ENCODE results near the gene PTGFRN. TPM values are rescaled to one million over a fixed set of nuclear protein-coding genes. Genes with fewer than 3 reads are reported as not detected.

Gene PTGFRN
- total RNA-seq, 1 experiment from 2014 or later, result 60.6 TPM

DNA sequence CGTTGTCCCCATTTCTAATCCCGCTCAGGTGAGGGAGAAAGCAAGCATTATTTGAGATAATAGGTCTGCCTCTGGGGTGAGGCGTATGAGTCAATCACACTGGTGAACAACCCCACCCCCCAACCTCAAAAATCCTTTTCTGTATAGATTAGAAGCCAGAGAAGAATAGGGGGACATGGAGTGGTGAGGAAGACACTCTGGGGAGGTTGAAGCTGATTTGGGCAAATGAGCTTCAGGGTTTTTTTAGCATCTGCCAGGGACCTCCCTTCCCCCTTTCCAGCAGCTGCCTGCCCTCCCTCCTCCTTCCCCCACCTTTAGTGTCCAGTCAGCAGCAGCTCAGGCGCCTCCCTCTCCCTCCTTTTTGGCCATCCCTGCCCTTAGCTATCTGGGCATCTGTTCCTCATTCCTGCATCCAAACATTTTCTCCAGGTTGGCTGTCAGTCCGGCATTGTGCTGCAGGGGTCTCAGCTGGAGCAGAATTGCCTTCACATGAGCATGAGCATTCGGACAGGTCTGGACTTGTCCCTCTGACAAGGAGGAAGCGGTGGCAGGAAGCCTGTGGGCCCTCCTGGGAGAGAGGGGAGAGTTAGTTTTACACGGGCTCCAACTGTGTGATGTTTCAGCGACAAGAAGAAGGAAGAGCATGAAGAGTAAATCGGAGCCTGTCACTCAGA is 30.8 kb upstream of the PTGFRN start:
- no peaks in the 10 kb centered on the region for H3K36me3 ChIP-seq (ENCODE audit: control insufficient read depth in 1 of 2, insufficient read depth in 2 of 2, low read length in 2 of 2)
- BruUV-seq (replicated peaks), result no TSS peak
- H3K4me1 ChIP-seq (ENCODE audit: control insufficient read depth in 1 of 2, insufficient read depth in 2 of 2, low read length in 2 of 2), result peaks cover 19 to 23% of the 10 kb centered on the region in 2 experiments
- ChIA-PET CTCF (interaction anchor here (1.6 kb wide), 1 partner anchor 61 kb away, joined by 5 read pairs; no protein-coding TSS in a partner anchor), POLR2A (no interaction called here), RAD21 (ENCODE audit: low non-redundant PET in 1 of 2, low total read pairs in 2 of 2, uncharacterized antibody in 2 of 2, unreplicated experiment in 2 of 2) (interaction anchor here (0.6 to 0.9 kb wide), 2 partner anchors 142 to 342 kb away, joined by 3 read pairs; no protein-coding TSS in a partner anchor)
- no peaks in the 10 kb centered on the region for H3K9me3 ChIP-seq (ENCODE audit: control insufficient read depth in 1 of 2, insufficient read depth in 1 of 2, low read depth in 1 of 2, low read length in 2 of 2)
- H3K9me2 ChIP-seq (ENCODE audit: insufficient read depth), result no peaks in the 10 kb centered on the region
- DNase-seq (ENCODE audit: low read depth, low spot score) (peak; percentile 18), ATAC-seq (peak; percentile 72)
- peak overlapping the region; percentile 20 for H3K9ac ChIP-seq (ENCODE audit: low read length)
- H4K20me1 ChIP-seq (ENCODE audit: insufficient read depth), result no peaks in the 10 kb centered on the region
- peak overlapping the region; percentile 55 for H3K27ac ChIP-seq (ENCODE audit: low read depth, low read length)
- no peaks in the 10 kb centered on the region for H3K79me2 ChIP-seq (ENCODE audit: insufficient read depth, low read length)
- TF ChIP-seq, protein P1, sequence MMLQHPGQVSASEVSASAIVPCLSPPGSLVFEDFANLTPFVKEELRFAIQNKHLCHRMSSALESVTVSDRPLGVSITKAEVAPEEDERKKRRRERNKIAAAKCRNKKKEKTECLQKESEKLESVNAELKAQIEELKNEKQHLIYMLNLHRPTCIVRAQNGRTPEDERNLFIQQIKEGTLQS (IDR thresholded peaks at IDR 0.05), result no peak
- TF ChIP-seq FOSL1 (IDR thresholded peaks at IDR 0.05; ENCODE audit: low read depth) (no peak), ZFX (IDR thresholded peaks at IDR 0.05) (no peak), CBX3 (IDR thresholded peaks at IDR 0.05; ENCODE audit: low read depth) (no peak), EZH2 (IDR thresholded peaks at IDR 0.05) (no peak), ELF1 (IDR thresholded peaks at IDR 0.05; ENCODE audit: borderline replicate concordance, low read depth) (no peak), SIN3A (IDR thresholded peaks at IDR 0.05; ENCODE audit: low read depth) (no peak), SP1 (IDR thresholded peaks at IDR 0.05; ENCODE audit: low read depth) (no peak; the same call in 1 of the 2 replicates), TCF7L2 (IDR thresholded peaks at IDR 0.05; ENCODE audit: borderline replicate concordance, extremely low read depth, insufficient read depth, insufficient read length) (no peak), EGR1 (IDR thresholded peaks at IDR 0.05; ENCODE audit: low read depth) (no peak), RAD21 (IDR thresholded peaks at IDR 0.05; ENCODE audit: low read depth) (no peak), EZH2phosphoT487 (IDR thresholded peaks at IDR 0.05; ENCODE audit: borderline replicate concordance) (no peak), POLR2AphosphoS5 (IDR thresholded peaks at IDR 0.05; ENCODE audit: low read depth, low read length) (no peak), JUND (IDR thresholded peaks at IDR 0.05) (no peak)
- TF ChIP-seq, protein P2, sequence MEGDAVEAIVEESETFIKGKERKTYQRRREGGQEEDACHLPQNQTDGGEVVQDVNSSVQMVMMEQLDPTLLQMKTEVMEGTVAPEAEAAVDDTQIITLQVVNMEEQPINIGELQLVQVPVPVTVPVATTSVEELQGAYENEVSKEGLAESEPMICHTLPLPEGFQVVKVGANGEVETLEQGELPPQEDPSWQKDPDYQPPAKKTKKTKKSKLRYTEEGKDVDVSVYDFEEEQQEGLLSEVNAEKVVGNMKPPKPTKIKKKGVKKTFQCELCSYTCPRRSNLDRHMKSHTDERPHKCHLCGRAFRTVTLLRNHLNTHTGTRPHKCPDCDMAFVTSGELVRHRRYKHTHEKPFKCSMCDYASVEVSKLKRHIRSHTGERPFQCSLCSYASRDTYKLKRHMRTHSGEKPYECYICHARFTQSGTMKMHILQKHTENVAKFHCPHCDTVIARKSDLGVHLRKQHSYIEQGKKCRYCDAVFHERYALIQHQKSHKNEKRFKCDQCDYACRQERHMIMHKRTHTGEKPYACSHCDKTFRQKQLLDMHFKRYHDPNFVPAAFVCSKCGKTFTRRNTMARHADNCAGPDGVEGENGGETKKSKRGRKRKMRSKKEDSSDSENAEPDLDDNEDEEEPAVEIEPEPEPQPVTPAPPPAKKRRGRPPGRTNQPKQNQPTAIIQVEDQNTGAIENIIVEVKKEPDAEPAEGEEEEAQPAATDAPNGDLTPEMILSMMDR (IDR thresholded peaks at IDR 0.05 in 2 of 3, conservative IDR thresholded peaks at IDR 0.05 in 1 of 3; ENCODE audit: borderline replicate concordance in 1 of 3, insufficient read depth in 1 of 3, low read depth in 2 of 3, low read length in 2 of 3), result no peak
- TF ChIP-seq, protein P3, sequence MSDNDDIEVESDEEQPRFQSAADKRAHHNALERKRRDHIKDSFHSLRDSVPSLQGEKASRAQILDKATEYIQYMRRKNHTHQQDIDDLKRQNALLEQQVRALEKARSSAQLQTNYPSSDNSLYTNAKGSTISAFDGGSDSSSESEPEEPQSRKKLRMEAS (IDR thresholded peaks at IDR 0.05), result no peak
- peak overlapping the region; percentile 89 for H2AFZ ChIP-seq (ENCODE audit: low read depth, low read length, poor library complexity, severe bottlenecking)
- H3K4me3 ChIP-seq (replicated peaks in 1 of 2; ENCODE audit: low read depth in 1 of 2, low read length in 2 of 2), result peak overlapping the region; percentile 27 to 40; a peak in 3 of 4 replicates
- peak overlapping the region; percentile 68 for H3K4me2 ChIP-seq (ENCODE audit: low read length)
- no peaks in the 10 kb centered on the region for H3K27me3 ChIP-seq (ENCODE audit: insufficient read depth, low read length)
- intact Hi-C loops (cut with micrococcal nuclease), result no loop called here

All from HCT116 (cell line).